Hepatocyte (in vitro differentiated cells): ENCODE measurements around the gene TMEM134.

ENCODE experiments used
- CTCF ChIP-seq: fragments of 200-600 bp; sonication (generic); IDR thresholded peaks from 2 replicates; pipeline ENCODE4 v1.5.1; 2016; ENCODE audit warnings: antibody characterized with exemption, mild to moderate bottlenecking; ENCODE audit not compliant: poor library complexity
- EZH2 ChIP-seq: fragments of 200-600 bp; sonication (generic); IDR thresholded peaks from 2 replicates; pipeline ENCODE4 v1.6.1; 2016; ENCODE audit warnings: antibody characterized with exemption, mild to moderate bottlenecking, borderline replicate concordance

GRCh38 chr11:67486481-67487195, 17.6 kb upstream of the TMEM134 start:
- TF ChIP-seq EZH2: no peak
- TF ChIP-seq CTCF: no peak
